ENCODE measurements around the gene KRTAP5-1.

DNA sequence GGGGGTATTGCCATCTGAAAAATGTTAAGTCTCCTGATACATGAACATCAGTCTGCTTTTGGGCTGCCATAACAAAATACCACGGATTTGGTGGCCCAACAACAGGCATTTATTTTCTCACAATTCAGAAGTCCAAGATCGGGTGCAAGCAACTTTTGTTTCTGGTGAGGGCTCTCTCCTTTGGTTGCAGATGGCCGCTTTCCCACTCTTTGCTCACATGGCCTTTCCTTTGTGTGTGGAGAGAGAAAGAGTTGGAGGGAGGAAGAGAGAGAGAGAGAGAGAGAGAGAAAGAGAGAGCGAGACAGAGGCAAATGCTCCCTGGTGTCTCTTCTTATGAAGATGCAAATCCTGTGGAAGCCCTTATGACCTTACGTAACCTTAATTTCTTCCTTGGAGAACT is 15.5 kb upstream of the KRTAP5-1 start:
- TF ChIP-seq EZH2phosphoT487 (IDR thresholded peaks at IDR 0.05; ENCODE audit: low read length) (no peak), EZH2 (optimal IDR thresholded peaks at IDR 0.05; ENCODE audit: low read depth, low read length) (no peak)

Data from MM.1S (cell line).